SK-N-SH treated with all-trans-retinoic acid at 6 μM for 48 hours (cell line): ENCODE measurements around the gene LRP5.

Source experiments
- CREB5 ChIP-seq: fragments of 250-450 bp; sonication (Bioruptor Pico); IDR thresholded peaks from 2 replicates; pipeline ENCODE4 v1.5.1; 2020; ENCODE audit warnings: low read depth, mild to moderate bottlenecking, moderate library complexity
- CSRNP3 ChIP-seq: fragments of 250-450 bp; sonication (Bioruptor Pico); IDR thresholded peaks from 2 replicates; pipeline ENCODE4 v1.5.1; 2021; ENCODE audit warnings: mild to moderate bottlenecking, moderate library complexity
- ESRRG ChIP-seq: fragments of 250-450 bp; sonication (Bioruptor Pico); IDR thresholded peaks from 2 replicates; pipeline ENCODE4 v1.6.1; 2021; ENCODE audit warnings: mild to moderate bottlenecking
- GLIS3 ChIP-seq: fragments of 250-450 bp; sonication (Bioruptor Pico); IDR thresholded peaks from 2 replicates; pipeline ENCODE4 v1.5.0; 2020; ENCODE audit warnings: mild to moderate bottlenecking, moderate library complexity
- ISL1 ChIP-seq: fragments of 250-450 bp; sonication (Bioruptor Pico); IDR thresholded peaks from 2 replicates; pipeline ENCODE4 v2.1.2; 2022; ENCODE audit warnings: mild to moderate bottlenecking, moderate library complexity
- PATZ1 ChIP-seq: fragments of 250-450 bp; sonication (Bioruptor Pico); IDR thresholded peaks from 2 replicates; pipeline ENCODE4 v1.8.0; 2020; ENCODE audit warnings: mild to moderate bottlenecking, moderate library complexity, borderline replicate concordance
- PPARA ChIP-seq: fragments of 250-450 bp; sonication (Bioruptor Pico); IDR thresholded peaks from 2 replicates; pipeline ENCODE4 v1.5.0; 2020; ENCODE audit warnings: mild to moderate bottlenecking, borderline replicate concordance
- RARB ChIP-seq: fragments of 250-450 bp; sonication (Bioruptor Pico); IDR thresholded peaks from 2 replicates; pipeline ENCODE4 v1.8.0; 2021; ENCODE audit warnings: mild to moderate bottlenecking, moderate library complexity
- TSHZ2 ChIP-seq: fragments of 250-450 bp; sonication (Bioruptor Pico); IDR thresholded peaks from 2 replicates; pipeline ENCODE4 v1.5.0; 2020; ENCODE audit warnings: mild to moderate bottlenecking, moderate library complexity
- ZFP3 ChIP-seq: fragments of 250-450 bp; sonication (Bioruptor Pico); IDR thresholded peaks from 2 replicates; pipeline ENCODE4 v1.5.0; 2020; ENCODE audit warnings: mild to moderate bottlenecking, moderate library complexity
- ZFP30 ChIP-seq: fragments of 450-650 bp; formaldehyde crosslinking; IDR thresholded peaks from 2 replicates; pipeline ENCODE4 v1.5.0; 2022; ENCODE audit warnings: mild to moderate bottlenecking, moderate library complexity

GRCh38 chr11:68324241-68324640, 11.8 kb downstream of the LRP5 start:
- TF ChIP-seq CREB5 (CRISPR knock-in tag), result no peak
- TF ChIP-seq ZFP30 (CRISPR knock-in tag), result no peak
- no peak for TF ChIP-seq GLIS3 (CRISPR knock-in tag)
- TF ChIP-seq PPARA (CRISPR knock-in tag), result no peak
- no peak for TF ChIP-seq PATZ1 (CRISPR knock-in tag)
- no peak for TF ChIP-seq ZFP3 (CRISPR knock-in tag)
- TF ChIP-seq ESRRG (CRISPR knock-in tag), result no peak
- no peak for TF ChIP-seq TSHZ2 (CRISPR knock-in tag)
- TF ChIP-seq RARB (CRISPR knock-in tag), result no peak
- no peak for TF ChIP-seq ISL1 (CRISPR knock-in tag)
- no peak for TF ChIP-seq CSRNP3
